Rectal smooth muscle tissue (tissue), 1 donor: Measurements from ENCODE around the gene HAGHL.

ENCODE experiments used
- H3K27ac ChIP-seq: one replicate; pipeline ENCODE4 v1.7.0; 2013; ENCODE audit warnings: low read depth, low read length, inconsistent platforms
- H3K27me3 ChIP-seq: one replicate; pipeline ENCODE4 v1.7.0; 2013; ENCODE audit warnings: low read length; ENCODE audit not compliant: control insufficient read depth, insufficient read depth
- H3K36me3 ChIP-seq: one replicate; pipeline ENCODE4 v1.7.0; 2013; ENCODE audit warnings: low read length; ENCODE audit not compliant: control insufficient read depth, insufficient read depth
- H3K4me1 ChIP-seq: one replicate; pipeline ENCODE4 v1.7.0; 2013; ENCODE audit warnings: low read length; ENCODE audit not compliant: control insufficient read depth, insufficient read depth
- H3K4me3 ChIP-seq: one replicate; pipeline ENCODE4 v1.7.0; 2013; ENCODE audit warnings: low read length
- H3K9ac ChIP-seq: one replicate; pipeline ENCODE4 v1.7.0; 2013; ENCODE audit warnings: low read length

HAGHL gene

DNA sequence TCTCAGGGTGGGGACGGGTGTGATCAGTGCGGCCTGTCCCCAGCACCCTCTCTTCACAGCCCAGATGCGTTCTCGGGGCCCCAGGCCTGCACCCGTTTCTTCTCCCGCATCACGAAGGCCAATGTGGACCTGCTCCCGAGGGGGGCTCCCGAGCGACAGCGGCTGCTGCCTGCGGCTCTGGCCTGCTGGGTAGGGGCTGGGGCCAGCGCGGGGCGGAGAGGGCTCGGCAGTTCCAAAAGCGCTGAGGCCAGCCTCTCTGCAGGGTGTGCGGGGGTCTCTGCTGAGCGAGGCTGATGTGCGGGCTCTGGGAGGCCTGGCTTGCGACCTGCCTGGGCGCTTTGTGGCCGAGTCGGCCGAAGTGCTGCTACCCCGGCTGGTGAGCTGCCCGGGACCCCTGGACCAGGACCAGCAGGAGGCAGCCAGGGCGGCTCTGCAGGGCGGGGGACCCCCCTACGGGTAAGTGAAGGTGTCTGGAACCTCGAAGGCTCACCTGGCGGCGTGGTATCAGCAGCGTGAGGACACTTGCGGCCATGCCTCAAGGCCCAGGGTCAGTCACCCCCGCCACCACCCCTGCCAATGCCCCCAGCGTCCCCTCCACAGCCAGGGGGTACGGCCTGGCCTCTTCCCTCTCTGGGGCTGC lies 38.1 kb downstream of the HAGHL start:
- Histone ChIP-seq H3K9ac (no peak overlapping the region), H3K27me3 (no peaks in the 10 kb centered on the region), H3K27ac (no peak overlapping the region), H3K4me1 (no peaks in the 10 kb centered on the region), H3K4me3 (no peak overlapping the region), H3K36me3 (no peaks in the 10 kb centered on the region)

DNA sequence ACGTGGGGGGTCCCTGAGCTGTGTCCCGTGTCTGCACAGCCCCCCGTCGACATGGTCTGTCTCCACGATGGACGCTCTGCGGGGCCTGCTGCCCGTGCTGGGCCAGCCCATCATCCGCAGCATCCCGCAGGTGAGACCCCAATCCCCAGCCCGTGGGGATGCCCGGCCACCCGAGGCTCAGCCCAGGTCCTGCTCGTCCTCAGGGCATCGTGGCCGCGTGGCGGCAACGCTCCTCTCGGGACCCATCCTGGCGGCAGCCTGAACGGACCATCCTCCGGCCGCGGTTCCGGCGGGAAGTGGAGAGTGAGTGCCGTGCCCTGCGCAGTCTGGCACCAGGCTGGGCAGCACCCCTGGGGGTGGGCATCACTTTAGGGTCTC lies 38.6 kb downstream of the HAGHL start:
- no peaks in the 10 kb centered on the region for H3K27me3 ChIP-seq
- no peaks in the 10 kb centered on the region for H3K4me1 ChIP-seq
- H3K4me3 ChIP-seq, result no peak overlapping the region
- H3K27ac ChIP-seq, result no peak overlapping the region
- H3K36me3 ChIP-seq, result no peaks in the 10 kb centered on the region
- H3K9ac ChIP-seq, result no peak overlapping the region

DNA sequence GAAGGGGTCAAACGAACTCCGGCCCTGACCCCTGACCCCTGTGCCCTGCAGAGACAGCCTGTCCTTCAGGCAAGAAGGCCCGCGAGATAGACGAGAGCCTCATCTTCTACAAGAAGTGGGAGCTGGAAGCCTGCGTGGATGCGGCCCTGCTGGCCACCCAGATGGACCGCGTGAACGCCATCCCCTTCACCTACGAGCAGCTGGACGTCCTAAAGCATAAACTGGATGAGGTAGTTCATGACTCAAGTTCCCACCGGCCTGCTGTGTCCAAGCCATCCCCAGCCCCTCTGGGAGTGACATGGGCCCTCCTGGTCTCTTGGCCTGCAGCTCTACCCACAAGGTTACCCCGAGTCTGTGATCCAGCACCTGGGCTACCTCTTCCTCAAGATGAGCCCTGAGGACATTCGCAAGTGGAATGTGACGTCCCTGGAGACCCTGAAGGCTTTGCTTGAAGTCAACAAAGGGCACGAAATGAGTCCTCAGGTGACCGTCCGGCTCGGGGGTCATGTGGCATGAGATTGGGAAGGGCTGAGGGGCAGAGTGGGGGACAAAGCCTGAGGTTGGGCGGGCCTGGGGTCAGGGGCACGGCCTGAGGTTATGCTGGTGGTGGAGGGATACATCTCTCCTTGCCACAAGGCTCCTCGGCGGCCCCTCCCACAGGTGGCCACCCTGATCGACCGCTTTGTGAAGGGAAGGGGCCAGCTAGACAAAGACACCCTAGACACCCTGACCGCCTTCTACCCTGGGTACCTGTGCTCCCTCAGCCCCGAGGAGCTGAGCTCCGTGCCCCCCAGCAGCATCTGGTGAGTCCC lies 39.3 kb downstream of the HAGHL start:
- Histone ChIP-seq H3K27me3 (no peaks in the 10 kb centered on the region), H3K36me3 (no peaks in the 10 kb centered on the region), H3K4me3 (no peak overlapping the region), H3K27ac (no peak overlapping the region), H3K4me1 (no peaks in the 10 kb centered on the region), H3K9ac (no peak overlapping the region)

DNA sequence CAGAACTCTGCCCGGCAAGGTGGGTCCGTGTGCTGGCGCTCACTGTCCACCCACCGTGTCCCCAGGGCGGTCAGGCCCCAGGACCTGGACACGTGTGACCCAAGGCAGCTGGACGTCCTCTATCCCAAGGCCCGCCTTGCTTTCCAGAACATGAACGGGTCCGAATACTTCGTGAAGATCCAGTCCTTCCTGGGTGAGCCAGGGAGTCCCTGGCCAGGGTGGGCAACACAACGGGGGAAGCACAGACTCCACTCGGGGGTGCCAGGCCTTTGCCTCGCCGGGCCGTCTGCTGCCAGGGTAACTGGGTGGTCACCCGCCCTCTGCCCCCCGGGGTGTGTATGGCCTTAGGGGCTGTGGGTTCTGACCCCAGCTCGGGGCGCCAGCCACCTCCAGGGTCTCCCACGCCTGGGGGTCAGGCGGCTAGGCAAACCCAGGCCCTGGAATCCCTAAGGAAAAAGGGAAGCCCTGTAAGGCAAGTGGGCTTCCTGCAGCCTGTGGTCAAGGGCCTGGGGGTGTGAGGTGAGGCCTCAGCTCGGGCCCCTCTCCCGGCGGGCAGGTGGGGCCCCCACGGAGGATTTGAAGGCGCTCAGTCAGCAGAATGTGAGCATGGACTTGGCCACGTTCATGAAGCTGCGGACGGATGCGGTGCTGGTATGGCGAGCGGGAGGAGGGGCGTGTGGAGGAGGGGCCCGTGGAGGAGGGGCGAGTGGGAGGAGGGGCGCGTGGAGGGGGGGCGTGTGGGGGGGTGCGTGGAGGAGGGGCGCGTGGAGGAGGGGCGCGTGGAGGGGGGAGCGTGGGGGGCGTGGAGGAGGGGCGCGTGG lies 40.1 kb downstream of the HAGHL start:
- Histone ChIP-seq H3K4me3 (no peak overlapping the region), H3K27me3 (no peaks in the 10 kb centered on the region), H3K36me3 (no peaks in the 10 kb centered on the region), H3K27ac (no peak overlapping the region), H3K9ac (no peak overlapping the region), H3K4me1 (no peaks in the 10 kb centered on the region)

DNA sequence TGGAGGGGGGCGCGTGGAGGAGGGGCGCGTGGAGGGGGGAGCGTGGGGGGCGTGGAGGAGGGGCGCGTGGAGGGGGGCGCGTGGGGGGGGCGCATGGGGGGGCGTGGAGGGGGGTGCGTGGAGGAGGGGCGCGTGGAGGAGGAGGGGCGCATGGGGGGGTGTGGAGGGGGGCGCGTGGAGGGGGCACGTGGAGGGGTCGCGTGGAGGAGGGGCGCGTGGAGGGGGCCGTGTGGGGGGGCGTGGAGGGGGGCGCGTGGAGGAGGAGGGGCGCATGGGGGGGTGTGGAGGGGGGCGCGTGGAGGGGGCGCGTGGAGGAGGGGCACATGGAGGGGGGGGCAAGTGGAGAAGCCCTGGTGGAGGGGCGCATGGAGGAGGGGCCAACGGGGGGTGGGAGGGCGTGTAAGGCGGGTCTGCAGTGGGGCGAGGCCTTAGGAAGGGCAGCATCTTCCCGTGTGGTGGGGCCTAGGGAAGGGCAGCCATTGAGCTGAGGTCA lies 40.9 kb downstream of the HAGHL start:
- Histone ChIP-seq H3K36me3 (no peaks in the 10 kb centered on the region), H3K27ac (no peak overlapping the region), H3K4me1 (no peaks in the 10 kb centered on the region), H3K27me3 (no peaks in the 10 kb centered on the region), H3K4me3 (no peak overlapping the region), H3K9ac (no peak overlapping the region)

DNA sequence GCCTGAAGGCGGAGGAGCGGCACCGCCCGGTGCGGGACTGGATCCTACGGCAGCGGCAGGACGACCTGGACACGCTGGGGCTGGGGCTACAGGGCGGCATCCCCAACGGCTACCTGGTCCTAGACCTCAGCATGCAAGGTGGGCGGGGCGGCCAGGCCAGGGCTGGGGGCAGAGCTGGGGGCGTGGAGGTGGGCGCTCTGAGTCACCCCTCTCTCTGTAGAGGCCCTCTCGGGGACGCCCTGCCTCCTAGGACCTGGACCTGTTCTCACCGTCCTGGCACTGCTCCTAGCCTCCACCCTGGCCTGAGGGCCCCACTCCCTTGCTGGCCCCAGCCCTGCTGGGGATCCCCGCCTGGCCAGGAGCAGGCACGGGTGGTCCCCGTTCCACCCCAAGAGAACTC lies 41.5 kb downstream of the HAGHL start:
- Histone ChIP-seq H3K4me1 (no peaks in the 10 kb centered on the region), H3K27me3 (no peaks in the 10 kb centered on the region), H3K9ac (no peak overlapping the region)

DNA sequence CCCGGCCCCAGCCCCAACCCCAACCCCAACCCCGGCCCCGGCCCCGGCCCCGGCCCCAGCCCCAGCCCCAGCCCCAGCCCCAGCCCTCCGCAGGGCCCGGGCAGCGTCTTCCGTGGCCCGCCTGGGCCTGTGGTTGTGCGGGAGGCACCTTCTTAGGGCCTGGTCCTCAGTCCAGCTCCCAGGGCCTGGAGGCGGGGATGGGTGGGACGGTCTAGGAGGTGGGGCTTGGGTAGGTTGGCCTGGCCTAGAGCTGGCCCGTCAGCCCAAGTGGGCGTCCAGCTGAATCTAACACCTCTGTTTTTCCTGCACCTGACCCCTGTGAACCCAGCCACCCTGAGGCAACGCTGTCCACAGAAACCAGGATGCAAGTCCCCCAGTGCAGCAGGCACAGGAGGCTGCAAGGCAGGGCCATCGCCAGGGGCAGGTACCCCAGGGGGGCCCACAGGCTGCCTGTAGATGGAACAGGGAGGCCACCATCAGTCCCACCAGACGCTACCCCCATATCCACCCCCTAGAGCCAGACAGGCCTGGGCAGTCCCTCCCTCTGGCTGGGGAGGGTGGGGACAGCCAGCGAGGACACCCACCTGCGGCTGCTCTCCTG lies 42.4 kb downstream of the HAGHL start:
- Histone ChIP-seq H3K4me3 (no peak overlapping the region), H3K9ac (no peak overlapping the region), H3K27me3 (no peaks in the 10 kb centered on the region), H3K4me1 (no peaks in the 10 kb centered on the region), H3K27ac (no peak overlapping the region), H3K36me3 (no peaks in the 10 kb centered on the region)

More for the DNA sequence above, 41.5 kb downstream of the HAGHL start:
- Histone ChIP-seq H3K27ac (no peak overlapping the region), H3K36me3 (no peaks in the 10 kb centered on the region), H3K4me3 (no peak overlapping the region)

DNA sequence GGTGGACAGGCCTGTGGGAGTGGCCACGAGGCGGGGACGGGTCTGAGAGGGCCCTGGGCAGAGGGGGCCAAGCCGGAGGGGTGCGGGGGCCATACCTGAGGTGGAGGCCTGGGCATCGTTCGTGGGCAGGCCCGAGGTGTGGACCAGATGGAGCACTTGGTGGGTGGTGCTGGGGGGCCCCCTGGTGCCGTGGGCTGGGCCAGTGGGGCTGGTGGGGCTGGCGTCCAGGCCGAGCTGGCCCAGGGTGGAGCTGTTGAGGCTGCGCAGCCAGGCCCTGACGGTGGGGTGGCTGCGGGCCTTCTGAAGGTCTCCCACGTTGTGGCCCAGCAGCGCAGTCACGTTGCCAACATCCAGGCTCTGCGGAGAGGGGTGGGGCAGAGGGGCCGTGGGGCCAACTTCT lies 43.0 kb downstream of the HAGHL start:
- Histone ChIP-seq H3K27ac (no peak overlapping the region), H3K27me3 (no peaks in the 10 kb centered on the region), H3K4me3 (no peak overlapping the region), H3K9ac (no peak overlapping the region), H3K36me3 (no peaks in the 10 kb centered on the region), H3K4me1 (no peaks in the 10 kb centered on the region)

DNA sequence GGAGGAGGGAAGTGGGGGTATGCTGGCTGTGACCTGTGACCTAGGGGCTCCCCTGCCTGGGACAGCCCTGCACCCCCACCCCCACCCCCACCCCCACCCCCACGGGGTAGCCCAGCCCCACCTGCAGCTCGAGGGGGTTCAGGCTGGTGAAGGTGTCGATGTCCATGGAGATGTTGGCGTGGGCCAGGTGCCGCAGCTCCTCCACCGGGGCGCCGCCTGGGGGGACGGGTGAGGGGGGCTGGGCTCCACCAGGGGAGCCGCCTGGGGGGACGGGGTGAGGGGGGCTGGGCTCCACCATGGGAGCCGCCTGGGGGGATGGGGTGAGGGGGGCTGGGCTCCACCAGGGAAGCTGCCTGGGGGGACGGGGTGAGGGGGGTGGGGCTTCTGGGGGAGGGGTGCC lies 43.5 kb downstream of the HAGHL start:
- no peaks in the 10 kb centered on the region for H3K36me3 ChIP-seq
- no peak overlapping the region for H3K9ac ChIP-seq
- H3K4me3 ChIP-seq, result no peak overlapping the region
- no peaks in the 10 kb centered on the region for H3K4me1 ChIP-seq
- no peak overlapping the region for H3K27ac ChIP-seq
- H3K27me3 ChIP-seq, result no peaks in the 10 kb centered on the region

DNA sequence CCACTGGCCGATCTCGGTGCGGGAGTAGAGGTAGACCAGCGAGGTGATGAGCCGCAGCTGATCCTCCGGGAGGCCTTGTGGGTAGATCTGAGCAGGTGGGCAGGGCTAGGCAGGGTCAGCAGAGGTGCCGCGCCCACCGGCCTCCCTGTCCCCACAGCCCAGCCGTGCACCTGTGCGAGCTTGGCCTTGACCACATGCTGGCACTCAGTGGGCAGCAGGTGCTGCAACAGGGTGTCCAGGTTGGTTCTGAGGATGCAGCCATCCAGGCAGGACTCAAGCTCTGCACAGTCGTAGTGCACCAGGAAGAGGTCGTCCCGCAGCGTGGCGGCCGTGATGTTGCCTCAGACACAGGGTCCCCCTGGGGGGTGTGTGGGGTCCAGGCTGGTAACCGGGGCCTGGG lies 46.1 kb downstream of the HAGHL start:
- H3K9ac ChIP-seq, result no peak overlapping the region
- peaks cover 4% of the 10 kb centered on the region for H3K27me3 ChIP-seq
- no peaks in the 10 kb centered on the region for H3K36me3 ChIP-seq
- H3K4me3 ChIP-seq, result no peak overlapping the region
- no peak overlapping the region for H3K27ac ChIP-seq
- no peaks in the 10 kb centered on the region for H3K4me1 ChIP-seq

DNA sequence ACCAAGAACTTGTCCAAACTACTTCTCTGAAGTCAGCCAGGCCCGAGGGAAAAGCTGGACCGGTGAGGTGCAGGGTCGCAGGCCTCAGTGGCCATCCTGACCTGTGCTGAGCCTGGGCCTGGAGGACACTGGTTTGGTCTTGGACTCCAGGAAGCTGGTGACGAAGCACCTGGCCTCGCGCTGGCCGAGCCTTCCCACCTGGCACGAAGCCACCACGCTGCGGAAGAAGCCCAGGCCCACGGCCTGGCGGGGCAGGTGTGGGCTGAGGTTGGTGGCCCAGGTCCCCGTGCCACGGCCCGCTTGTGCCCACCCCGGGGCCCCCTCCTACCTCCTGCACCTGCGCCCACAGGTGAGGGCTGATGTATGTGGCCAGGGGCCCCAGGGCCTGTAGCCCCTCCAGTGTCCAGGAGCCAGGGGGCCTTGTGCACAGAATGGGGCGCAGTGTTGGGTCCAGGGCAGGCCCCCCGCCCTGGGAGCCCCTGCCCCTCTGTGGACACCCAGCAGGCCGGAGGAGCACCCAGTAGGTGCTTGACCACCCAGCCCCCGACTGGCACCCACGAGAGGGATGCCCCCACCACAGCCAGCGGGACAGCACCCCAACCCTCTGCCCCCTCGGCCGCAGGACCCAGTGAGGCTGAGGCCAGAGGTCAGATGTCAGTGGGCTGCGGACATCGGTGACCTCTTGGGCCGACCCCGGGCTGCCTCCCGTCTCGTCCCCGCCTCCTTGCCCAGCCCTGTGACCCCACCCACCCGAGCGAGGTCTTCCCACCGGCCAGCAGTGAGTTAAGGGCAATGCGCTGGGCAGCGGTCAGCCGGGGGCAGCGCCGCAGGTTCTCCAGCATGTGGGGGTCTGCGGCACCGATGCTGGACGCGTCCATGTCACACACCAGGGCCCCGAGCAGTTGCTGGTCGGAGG lies 47.4 kb downstream of the HAGHL start:
- Histone ChIP-seq H3K4me3 (no peak overlapping the region), H3K27me3 (peaks cover 5% of the 10 kb centered on the region), H3K4me1 (no peaks in the 10 kb centered on the region), H3K36me3 (no peaks in the 10 kb centered on the region), H3K9ac (no peak overlapping the region), H3K27ac (no peak overlapping the region)
